H1 (cell line): ENCODE results near the gene RAB3A. TPM values are rescaled to one million over a fixed set of nuclear protein-coding genes. Genes with fewer than 3 reads are reported as not detected.

Experiments used
- CTCF ChIA-PET: fragments of 300-600 bp; sonication (Branson Sonifier 250); formaldehyde crosslinking; loops from one replicate; lab custom pipeline; 2021; ENCODE audit not compliant: partially characterized antibody; lab: Charles Lee
- POLR2A ChIA-PET: fragments of 300-600 bp; sonication (Branson Sonifier 250); formaldehyde crosslinking; loops from one replicate; lab custom pipeline; 2021; ENCODE audit warnings: inconsistent platforms; ENCODE audit not compliant: partially characterized antibody; lab: Charles Lee
- DNase-seq, 2 experiments: peaks; one replicate each; pipeline versions ENCODE4 v3.0.0 to v3.0.0-alpha.2; 2010 to 2022; ENCODE audit warnings: low spot score in 2 of 2, low read depth in 1 of 2, mixed read lengths in 1 of 2
- FAIRE-seq: peaks from 2 replicates; lab custom pipeline; 2011; peaks lifted over from hg19 to GRCh38; lab: Jason Lieb, UNC
- H2AFZ ChIP-seq: 2 replicates; pipeline ENCODE4 v1.8.1; 2012; ENCODE audit warnings: low read length, inconsistent platforms
- H2AK5ac ChIP-seq: 2 replicates; pipeline ENCODE4 v1.6.1; 2013; ENCODE audit warnings: low read depth, low read length
- H2BK120ac ChIP-seq: replicated peaks from 2 replicates; pipeline ENCODE3; 2013; ENCODE audit warnings: low read depth, low read length, inconsistent platforms
- H2BK12ac ChIP-seq: 2 replicates; pipeline ENCODE4 v1.6.1; 2013; ENCODE audit warnings: low read depth, low read length
- H2BK15ac ChIP-seq: 2 replicates; pipeline ENCODE4 v1.6.1; 2013; ENCODE audit warnings: low read length
- H2BK20ac ChIP-seq: 2 replicates; pipeline ENCODE4 v1.6.1; 2013; ENCODE audit warnings: low read length
- H2BK5ac ChIP-seq: 2 replicates; pipeline ENCODE4 v1.6.1; 2013; ENCODE audit warnings: low read depth, low read length
- H3K14ac ChIP-seq: 2 replicates; pipeline ENCODE4 v1.6.1; 2013; ENCODE audit warnings: inconsistent platforms; ENCODE audit not compliant: insufficient read length
- H3K18ac ChIP-seq: 2 replicates; pipeline ENCODE4 v1.6.1; 2013; ENCODE audit warnings: low read length; ENCODE audit errors: extremely low read depth
- H3K23ac ChIP-seq: 2 replicates; pipeline ENCODE4 v1.6.1; 2013; ENCODE audit warnings: inconsistent platforms; ENCODE audit not compliant: insufficient read length
- H3K23me2 ChIP-seq: 2 replicates; pipeline ENCODE4 v1.6.1; 2013; ENCODE audit warnings: low read depth, low read length
- H3K27ac ChIP-seq: 2 replicates; pipeline ENCODE4 v1.6.1; 2011; ENCODE audit warnings: low read depth, low read length, inconsistent platforms
- H3K27me3 ChIP-seq, 4 experiments: replicated peaks in 1 of 4; 1 replicate in 1 of 4; 2 replicates in 3 of 4; pipeline versions ENCODE4 v1.6.1 to v1.8.1; 2011 to 2013; ENCODE audit warnings: low read length in 3 of 4, mild to moderate bottlenecking in 3 of 4, inconsistent platforms in 2 of 4, mixed read lengths in 2 of 4, moderate library complexity in 1 of 4; ENCODE audit not compliant: control insufficient read depth in 3 of 4, insufficient read depth in 3 of 4; ENCODE audit errors: extremely low read depth in 1 of 4
- H3K36me3 ChIP-seq, 4 experiments: 2 replicates each; pipeline versions ENCODE4 v1.6.1 to v1.8.1; 2011 to 2013; ENCODE audit warnings: mild to moderate bottlenecking in 4 of 4, low read length in 3 of 4, moderate library complexity in 2 of 4, control low read depth in 1 of 4, inconsistent platforms in 1 of 4; ENCODE audit not compliant: insufficient read depth in 4 of 4, control insufficient read depth in 2 of 4
- H3K4ac ChIP-seq: replicated peaks from 2 replicates; pipeline ENCODE3; 2013; ENCODE audit warnings: low read length, low read depth, mixed read lengths, inconsistent platforms; ENCODE audit not compliant: insufficient read length
- H3K4me1 ChIP-seq, 4 experiments: replicated peaks in 1 of 4; 1 replicate in 1 of 4; 2 replicates in 3 of 4; pipeline versions ENCODE4 v1.6.1 to v1.8.1; 2011 to 2013; ENCODE audit warnings: low read length in 3 of 4, inconsistent platforms in 2 of 4, mixed read lengths in 1 of 4; ENCODE audit not compliant: insufficient read depth in 4 of 4, control insufficient read depth in 3 of 4
- H3K4me2 ChIP-seq, 2 experiments: 2 replicates each; pipeline versions ENCODE4 v1.6.1 to v1.8.1; 2011 to 2013; ENCODE audit warnings: low read depth in 2 of 2, low read length in 2 of 2, control low read depth in 1 of 2, inconsistent platforms in 1 of 2, mild to moderate bottlenecking in 1 of 2; ENCODE audit not compliant: insufficient read depth in 1 of 2
- H3K4me3 ChIP-seq, 4 experiments: fragments of 200-600, 300-600 bp in 1 of 4; sonication (generic), shearing (Covaris generic), sonication (Bioruptor Twin) in 1 of 4; 2 replicates each; pipeline versions ENCODE4 v1.5.1 to v1.8.1; 2011 to 2016; ENCODE audit warnings: low read length in 4 of 4, low read depth in 3 of 4, control low read depth in 2 of 4, inconsistent platforms in 2 of 4, mild to moderate bottlenecking in 2 of 4, mixed read lengths in 1 of 4, moderate library complexity in 1 of 4; ENCODE audit not compliant: insufficient read depth in 2 of 4; ENCODE audit errors: extremely low read depth in 1 of 4
- H3K56ac ChIP-seq: replicated peaks from 2 replicates; pipeline ENCODE3; 2013; ENCODE audit warnings: low read depth, mild to moderate bottlenecking, mixed read lengths, low read length, inconsistent platforms; ENCODE audit not compliant: insufficient read length
- H3K79me1 ChIP-seq: 2 replicates; pipeline ENCODE4 v1.6.1; 2013; ENCODE audit warnings: low read depth, low read length, control low read depth
- H3K79me2 ChIP-seq, 2 experiments: 2 replicates each; pipeline versions ENCODE4 v1.6.1 to v1.8.1; 2012 to 2013; ENCODE audit warnings: low read length in 2 of 2, mild to moderate bottlenecking in 2 of 2, inconsistent platforms in 1 of 2; ENCODE audit not compliant: insufficient read depth in 2 of 2, control insufficient read depth in 1 of 2
- H3K9ac ChIP-seq, 4 experiments: replicated peaks in 1 of 4; 1 replicate in 1 of 4; 2 replicates in 3 of 4; pipeline versions ENCODE4 v1.6.1 to v1.8.1; 2011 to 2013; ENCODE audit warnings: low read depth in 3 of 4, low read length in 3 of 4, control low read depth in 2 of 4, mild to moderate bottlenecking in 2 of 4, moderate library complexity in 2 of 4, inconsistent platforms in 1 of 4; ENCODE audit errors: extremely low read depth in 1 of 4
- H3K9me3 ChIP-seq, 2 experiments: 2 replicates each; pipeline versions ENCODE4 v1.6.1 to v1.8.1; 2012 to 2013; ENCODE audit warnings: mild to moderate bottlenecking in 2 of 2, moderate library complexity in 2 of 2, control low read depth in 1 of 2, inconsistent platforms in 1 of 2, low read depth in 1 of 2, low read length in 1 of 2, mixed read lengths in 1 of 2; ENCODE audit not compliant: insufficient read depth in 2 of 2
- H4K20me1 ChIP-seq, 2 experiments: replicated peaks in 1 of 2; 2 replicates each; pipeline versions ENCODE3 to v1.8.1; 2011 to 2013; ENCODE audit warnings: inconsistent platforms in 2 of 2, low read length in 2 of 2, mild to moderate bottlenecking in 1 of 2; ENCODE audit not compliant: insufficient read depth in 2 of 2, control insufficient read depth in 1 of 2
- H4K5ac ChIP-seq: 2 replicates; pipeline ENCODE4 v1.6.1; 2013; ENCODE audit warnings: low read length, low read depth, mixed read lengths, inconsistent platforms; ENCODE audit not compliant: insufficient read length
- H4K8ac ChIP-seq: 2 replicates; pipeline ENCODE4 v1.8.0; 2013; ENCODE audit warnings: mild to moderate bottlenecking, moderate library complexity, low read length, inconsistent platforms; ENCODE audit not compliant: insufficient read depth; ENCODE audit errors: extremely low read depth
- H4K91ac ChIP-seq: replicated peaks from 2 replicates; pipeline ENCODE3; 2013; ENCODE audit warnings: low read length, mixed read lengths, inconsistent platforms; ENCODE audit not compliant: insufficient read length
- BACH1 ChIP-seq: IDR thresholded peaks from 2 replicates; pipeline ENCODE4 v1.6.1; 2012; ENCODE audit warnings: low read length, improper control_type of control experiment
- CHD2 ChIP-seq: IDR thresholded peaks from 2 replicates; pipeline ENCODE4 v1.6.1; 2012; ENCODE audit warnings: low read length, improper control_type of control experiment
- CTCF ChIP-seq, 3 experiments: IDR thresholded peaks; 1 replicate in 2 of 3; 2 replicates in 1 of 3; pipeline versions ENCODE4 v1.5.1 to v1.6.1; 2011; ENCODE audit warnings: low read length in 3 of 3, mild to moderate bottlenecking in 3 of 3, inconsistent platforms in 2 of 3, low read depth in 1 of 3, moderate library complexity in 1 of 3; ENCODE audit not compliant: insufficient read depth in 1 of 3; ENCODE audit errors: control extremely low read depth in 1 of 3
- EP300 ChIP-seq, 2 experiments: IDR thresholded peaks; 1 replicate in 1 of 2; 2 replicates in 1 of 2; pipeline ENCODE4 v1.6.1; 2011 to 2012; ENCODE audit warnings: low read depth in 2 of 2, low read length in 2 of 2, mild to moderate bottlenecking in 2 of 2, borderline replicate concordance in 1 of 2, inconsistent platforms in 1 of 2, moderate library complexity in 1 of 2
- EZH2 ChIP-seq: fragments of 200-600 bp; sonication (generic); IDR thresholded peaks from 2 replicates; pipeline ENCODE4 v1.7.1; 2012; ENCODE audit warnings: low read depth, mild to moderate bottlenecking, moderate library complexity, low read length, inconsistent platforms; ENCODE audit not compliant: severe bottlenecking
- FOSL1 ChIP-seq: IDR thresholded peaks from 2 replicates; pipeline ENCODE4 v1.6.1; 2011; ENCODE audit warnings: mild to moderate bottlenecking, low read depth, low read length, moderate library complexity; ENCODE audit not compliant: insufficient read depth
- HDAC2 ChIP-seq, 2 experiments: fragments of 300-600 bp in 1 of 2; sonication (generic) in 1 of 2; IDR thresholded peaks; 2 replicates each; pipeline ENCODE4 v1.6.1; 2011 to 2012; ENCODE audit warnings: low read depth in 2 of 2, low read length in 2 of 2, mild to moderate bottlenecking in 2 of 2, moderate library complexity in 2 of 2, borderline replicate concordance in 1 of 2, inconsistent platforms in 1 of 2
- RAD21 ChIP-seq, 2 experiments: IDR thresholded peaks in 1 of 2; conservative IDR thresholded peaks in 1 of 2; 2 replicates each; pipeline ENCODE4 v1.6.1; 2011; ENCODE audit warnings: low read depth in 2 of 2, low read length in 2 of 2, improper control_type of control experiment in 1 of 2, inconsistent platforms in 1 of 2, mild to moderate bottlenecking in 1 of 2, moderate library complexity in 1 of 2
- SP4 ChIP-seq: IDR thresholded peaks from 2 replicates; pipeline ENCODE4 v1.6.1; 2012; ENCODE audit warnings: low read length, inconsistent platforms
- TAF1 ChIP-seq: IDR thresholded peaks from 2 replicates; pipeline ENCODE4 v1.6.1; 2011; ENCODE audit warnings: mild to moderate bottlenecking, low read depth, low read length
- WGBS, 2 experiments: shearing (Covaris generic) in 1 of 2; methylation state at CpG; one replicate each; pipeline versions ENCODE4 v1.1.6 to v1.1.7; 2013 to 2015; ENCODE audit warnings: low lambda C conversion rate in 2 of 2, mixed read lengths in 2 of 2, inconsistent platforms in 1 of 2, low coverage in 1 of 2, missing lambda C conversion rate in 1 of 2; ENCODE audit not compliant: insufficient replicate concordance in 2 of 2, insufficient coverage in 1 of 2, insufficient read length in 1 of 2; ENCODE audit errors: extremely low coverage in 1 of 2, missing lambda C conversion rate in 1 of 2; 5-methylcytosine and 5-hydroxymethylcytosine counted together
- polyA plus RNA-seq, 7 experiments: library from polyadenylated mRNA; depleted of rRNA in 3 of 7; stranded (reverse) in 5 of 7; unstranded in 2 of 7; fragments of >200 nt in 5 of 7; fragments of 200-250 nt in 2 of 7; gene quantifications; 1 replicate in 5 of 7; 2 replicates in 1 of 7; 4 replicates in 1 of 7; pipeline versions ENCODE4 v1.2.1 to v1.2.3, GENCODE V29; 2011 to 2013; ENCODE audit warnings: missing spikeins in 2 of 7, mixed read lengths in 2 of 7
- total RNA-seq: library from RNA; stranded (reverse); fragmentation: NEBNext Ultra II Directional; extraction: Animal tissue kit (Norgen Biotek cat#: 25700); gene quantifications from 2 replicates; pipeline ENCODE4 v1.2.1, GENCODE V29; 2021

The RAB3A gene
- total and polyA plus RNA-seq, 2 of the 8 experiments (the other 6 are each of a cell fraction or from before 2014, with no cell fraction given): 13.6 to 14.2 TPM

GRCh38 chr19:18229474-18229873 is 25.6 kb upstream of the RAB3A start:
- Histone ChIP-seq H4K20me1 (no peaks in the 10 kb centered on the region), H3K9ac (no peak overlapping the region), H2BK15ac (0 out of 2 replicates have a peak overlapping the region, but pooled peaks have one; percentile 46), H2BK120ac (no peak overlapping the region), H3K4ac (no peak overlapping the region), H2BK12ac (no peak overlapping the region), H2BK5ac (peak overlapping the region; percentile 18; the same call in 1 of the 2 replicates), H3K23ac (no peak overlapping the region), H3K4me3 (no peak overlapping the region), H3K27ac (no peak overlapping the region), H2AFZ (no peak overlapping the region), H4K91ac (peak overlapping the region; percentile 25), H3K79me1 (no peaks in the 10 kb centered on the region), H4K8ac (no peak overlapping the region), H3K27me3 (peaks cover 10 to 23% (median 17%) of the 10 kb centered on the region in 4 experiments), H2BK20ac (no peak overlapping the region; the same call in 1 of the 2 replicates), H3K9me3 (no peaks in the 10 kb centered on the region), H3K4me2 (no peak overlapping the region), H3K56ac (no peak overlapping the region), H3K23me2 (peaks cover 15% of the 10 kb centered on the region), H3K79me2 (no peaks in the 10 kb centered on the region), H2AK5ac (no peak overlapping the region), H4K5ac (no peak overlapping the region), H3K18ac (no peak overlapping the region; the same call in 1 of the 2 replicates), H3K14ac (no peak overlapping the region), H3K36me3 (no peaks in the 10 kb centered on the region), H3K4me1 (peaks cover 6 to 27% (median 23%) of the 10 kb centered on the region in 4 experiments)
- ChIA-PET CTCF (interaction anchor here (0.9 to 10.1 kb wide), 4 partner anchors 15 to 26 kb away, joined by 3 to 140 read pairs (median 42); partner anchors contain the start of gene RAB3A), POLR2A (no interaction called here)
- WGBS, 2 experiments: 71% methylated on average over 4 of the region's 5 CpGs; no CpG with 5 or more reads in 1 of the 2 experiments
- FAIRE-seq (no peak), DNase-seq (no peak)
- TF ChIP-seq CTCF (IDR thresholded peaks at IDR 0.05; ENCODE audit: control extremely low read depth in 1 of 3, insufficient read depth in 1 of 3, low read depth in 1 of 3, low read length in 3 of 3) (peak; percentile 41 to 61 (median 46)), FOSL1 (no peak), TAF1 (no peak), BACH1 (no peak), EP300 (IDR thresholded peaks at IDR 0.05; ENCODE audit: borderline replicate concordance in 1 of 2, low read depth in 2 of 2, low read length in 2 of 2) (no peak), EZH2 (no peak), SP4 (no peak), CHD2 (no peak), RAD21 (IDR thresholded peaks at IDR 0.05 in 1 of 2, conservative IDR thresholded peaks at IDR 0.05 in 1 of 2; ENCODE audit: low read depth in 2 of 2, low read length in 2 of 2) (peak in 1 of 2 experiments; percentile 46; a peak in 2 of 4 replicates), HDAC2 (IDR thresholded peaks at IDR 0.05; ENCODE audit: borderline replicate concordance in 1 of 2, low read depth in 2 of 2, low read length in 2 of 2) (peak in 1 of 2 experiments; percentile 98; a peak in 1 of 4 replicates)
